Adrenal gland (tissue), 12 donors: ENCODE measurements around the gene SULF2. TPM values are rescaled to one million over a fixed set of nuclear protein-coding genes. Genes with fewer than 3 reads are reported as not detected.

Experiments used
- DNase-seq, 7 donors: peaks; one replicate each; pipeline ENCODE4 v3.0.0-alpha.2; 2019 to 2020
- H3K27ac ChIP-seq, 5 donors: fragments of 200-600 bp; sonication (generic) in 4 of 5; 1 replicate in 3 of 5; 2 replicates in 2 of 5; pipeline versions ENCODE4 v1.5.1 to v1.8.0; 2016 to 2020; ENCODE audit warnings: mild to moderate bottlenecking in 1 of 5
- H3K27me3 ChIP-seq: fragments of 200-600 bp; 2 replicates; pipeline ENCODE4 v1.8.0; 2021
- H3K36me3 ChIP-seq, 2 donors: fragments of 200-600 bp; replicated peaks in 1 of 2; 1 replicate in 1 of 2; 2 replicates in 1 of 2; pipeline versions ENCODE4 v1.5.1 to v1.8.0; 2018 to 2022
- H3K4me1 ChIP-seq, 2 donors: fragments of 200-600 bp; replicated peaks in 1 of 2; 1 replicate in 1 of 2; 2 replicates in 1 of 2; pipeline versions ENCODE4 v1.5.1 to v1.8.0; 2018 to 2021
- H3K4me3 ChIP-seq, 4 donors: fragments of 200-600 bp; sonication (generic) in 3 of 4; one replicate each; pipeline ENCODE4 v1.5.1; 2016 to 2018
- H3K9me3 ChIP-seq, 3 donors: fragments of 200-600 bp; sonication (generic) in 1 of 3; replicated peaks in 1 of 3; 1 replicate in 2 of 3; 2 replicates in 1 of 3; pipeline versions ENCODE4 v1.5.1 to v1.8.0; 2016 to 2021
- POLR2A ChIP-seq, 2 donors: fragments of 450-650 bp; IDR thresholded peaks; one replicate each; pipeline ENCODE4 v1.6.1; 2017; ENCODE audit warnings: antibody characterized with exemption in 2 of 2, mild to moderate bottlenecking in 2 of 2, moderate library complexity in 1 of 2
- WGBS, 4 donors: extraction: QIAGEN DNeasy Blood & Tissue Kit in 2 of 4; methylation state at CpG; one replicate each; pipeline versions ENCODE4 v1.1.5 to v1.1.7; 2013 to 2017; 5-methylcytosine and 5-hydroxymethylcytosine counted together
- intact Hi-C, 2 donors: fragments of 100-400 bp; cut with DNase I; formaldehyde crosslinking; loops; one replicate each; pipeline versions ENCODE4 v1.14.1 to v1.15.0; 2022 to 2023
- polyA plus RNA-seq, 3 donors: library from polyadenylated mRNA; stranded (reverse); fragments of 200-250 nt in 2 of 3; fragments of 350-450 nt in 1 of 3; fragmentation: Illumina TruSeq in 1 of 3; extraction: RNeasy Lipid Tissue Mini Kit (QIAGEN cat#74804) in 1 of 3; gene quantifications; one replicate each; pipeline ENCODE4 v1.2.3, GENCODE V29; 2013 to 2014
- total RNA-seq, 9 donors: library from RNA; depleted of rRNA in 4 of 9; stranded (reverse); fragments of >200 nt in 4 of 9; fragments of 120-200 nt in 1 of 9; fragmentation: NEBNext Ultra II Directional in 1 of 9; extraction: Animal tissue kit (Norgen Biotek cat#: 25700) in 1 of 9; gene quantifications; one replicate each; pipeline versions ENCODE4 v1.1.0 to v1.2.4, GENCODE V29; 2013 to 2023
- TF ChIP-seq, protein P1 (sequence below), 6 experiments: fragments of 450-650 bp in 4 of 6; fragments of 200-600 bp in 2 of 6; sonication (generic) in 1 of 6; IDR thresholded peaks; 1 replicate in 5 of 6; 2 replicates in 1 of 6; pipeline versions ENCODE4 v1.5.1 to v1.8.0; 2016 to 2021; ENCODE audit warnings: antibody characterized with exemption in 6 of 6, mild to moderate bottlenecking in 2 of 6, moderate library complexity in 1 of 6
- donor health status: healthy with polysubstance abuse.
- donor health status: Bipolar disorder and iron deficiency.
- donor health status: DM: yes; HTN: yes; CAD: no.
- donor health status: DM: no; HTN: no; CAD: no.
- donor health status: DM: no; HTN: no; CAD: no.
- donor health status: DM: yes; HTN: yes; CAD: no.

Gene SULF2
- total and polyA plus RNA-seq, 12 donors: 13.5 to 42.5 (median 25.6) TPM

GRCh38 chr20:47674686-47675085 lies 110.6 kb downstream of the SULF2 start:
- H3K4me1 ChIP-seq: no peaks in the 10 kb centered on the region
- no peaks in the 10 kb centered on the region for H3K36me3 ChIP-seq
- H3K27ac ChIP-seq: no peak overlapping the region
- 71 to 91% (median 86%) methylated on average over 11 to 14 of the region's 14 CpGs for WGBS, 4 donors
- intact Hi-C loops: loop anchor here (5.0 to 10.0 kb wide), 3 partner anchors 100 to 938 kb away; partner anchors contain the start of gene SULF2 (in 1 of the 2)
- no peak overlapping the region for H3K4me3 ChIP-seq
- no peaks in the 10 kb centered on the region for H3K9me3 ChIP-seq
- TF ChIP-seq POLR2A (IDR thresholded peaks at IDR 0.05): no peak
- TF ChIP-seq, protein P1, sequence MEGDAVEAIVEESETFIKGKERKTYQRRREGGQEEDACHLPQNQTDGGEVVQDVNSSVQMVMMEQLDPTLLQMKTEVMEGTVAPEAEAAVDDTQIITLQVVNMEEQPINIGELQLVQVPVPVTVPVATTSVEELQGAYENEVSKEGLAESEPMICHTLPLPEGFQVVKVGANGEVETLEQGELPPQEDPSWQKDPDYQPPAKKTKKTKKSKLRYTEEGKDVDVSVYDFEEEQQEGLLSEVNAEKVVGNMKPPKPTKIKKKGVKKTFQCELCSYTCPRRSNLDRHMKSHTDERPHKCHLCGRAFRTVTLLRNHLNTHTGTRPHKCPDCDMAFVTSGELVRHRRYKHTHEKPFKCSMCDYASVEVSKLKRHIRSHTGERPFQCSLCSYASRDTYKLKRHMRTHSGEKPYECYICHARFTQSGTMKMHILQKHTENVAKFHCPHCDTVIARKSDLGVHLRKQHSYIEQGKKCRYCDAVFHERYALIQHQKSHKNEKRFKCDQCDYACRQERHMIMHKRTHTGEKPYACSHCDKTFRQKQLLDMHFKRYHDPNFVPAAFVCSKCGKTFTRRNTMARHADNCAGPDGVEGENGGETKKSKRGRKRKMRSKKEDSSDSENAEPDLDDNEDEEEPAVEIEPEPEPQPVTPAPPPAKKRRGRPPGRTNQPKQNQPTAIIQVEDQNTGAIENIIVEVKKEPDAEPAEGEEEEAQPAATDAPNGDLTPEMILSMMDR (IDR thresholded peaks at IDR 0.05): no peak
- no peaks in the 10 kb centered on the region for H3K27me3 ChIP-seq
- no peak for DNase-seq

- no peak for TF ChIP-seq POLR2A (IDR thresholded peaks at IDR 0.05)
- TF ChIP-seq, protein P1 (IDR thresholded peaks at IDR 0.05): no peak
- intact Hi-C loops: loop anchor here (10.0 kb wide), 2 partner anchors 101 to 111 kb away; partner anchors contain the start of gene SULF2 (in 1 of the 2)
- DNase-seq: peak in 1 of 7 donors; percentile 33
- Histone ChIP-seq H3K9me3 (no peaks in the 10 kb centered on the region), H3K4me1 (no peaks in the 10 kb centered on the region), H3K4me3 (no peak overlapping the region), H3K36me3 (no peaks in the 10 kb centered on the region), H3K27me3 (no peaks in the 10 kb centered on the region), H3K27ac (no peak overlapping the region)
- 91 to 95% (median 95%) methylated on average over 13 to 15 of the region's 15 CpGs for WGBS, 4 donors
Measured at GRCh38 chr20:47674145-47674544, 111.1 kb downstream of the SULF2 start.

DNA sequence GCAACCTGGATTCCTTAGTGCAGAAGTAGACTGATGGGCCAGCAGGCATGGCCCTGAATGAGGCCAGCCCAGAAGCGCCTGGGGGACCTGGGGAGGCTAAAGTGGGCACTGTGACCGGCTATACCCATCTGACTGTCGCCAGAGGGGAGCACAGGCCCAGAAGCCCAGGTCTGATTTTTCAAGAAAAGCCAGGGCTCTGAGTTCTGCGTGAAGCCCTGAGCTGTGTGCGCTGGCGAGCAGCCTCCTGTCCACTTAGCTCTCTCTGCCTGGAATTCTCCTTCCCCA lies 111.7 kb downstream of the SULF2 start:
- 83 to 100% (median 94%) methylated on average over 2 to 6 of the region's 6 CpGs for WGBS, 4 donors
- peak in 1 of 7 donors; percentile 6 for DNase-seq
- TF ChIP-seq POLR2A (IDR thresholded peaks at IDR 0.05): no peak
- TF ChIP-seq, protein P1 (IDR thresholded peaks at IDR 0.05): no peak
- H3K4me3 ChIP-seq: no peak overlapping the region
- no peak overlapping the region for H3K27ac ChIP-seq
- intact Hi-C loops: loop anchor here (10.0 kb wide), 2 partner anchors 101 to 111 kb away; partner anchors contain the start of gene SULF2 (in 1 of the 2)
- H3K4me1 ChIP-seq: no peaks in the 10 kb centered on the region
- no peaks in the 10 kb centered on the region for H3K36me3 ChIP-seq
- H3K9me3 ChIP-seq: no peaks in the 10 kb centered on the region
- no peaks in the 10 kb centered on the region for H3K27me3 ChIP-seq

DNA sequence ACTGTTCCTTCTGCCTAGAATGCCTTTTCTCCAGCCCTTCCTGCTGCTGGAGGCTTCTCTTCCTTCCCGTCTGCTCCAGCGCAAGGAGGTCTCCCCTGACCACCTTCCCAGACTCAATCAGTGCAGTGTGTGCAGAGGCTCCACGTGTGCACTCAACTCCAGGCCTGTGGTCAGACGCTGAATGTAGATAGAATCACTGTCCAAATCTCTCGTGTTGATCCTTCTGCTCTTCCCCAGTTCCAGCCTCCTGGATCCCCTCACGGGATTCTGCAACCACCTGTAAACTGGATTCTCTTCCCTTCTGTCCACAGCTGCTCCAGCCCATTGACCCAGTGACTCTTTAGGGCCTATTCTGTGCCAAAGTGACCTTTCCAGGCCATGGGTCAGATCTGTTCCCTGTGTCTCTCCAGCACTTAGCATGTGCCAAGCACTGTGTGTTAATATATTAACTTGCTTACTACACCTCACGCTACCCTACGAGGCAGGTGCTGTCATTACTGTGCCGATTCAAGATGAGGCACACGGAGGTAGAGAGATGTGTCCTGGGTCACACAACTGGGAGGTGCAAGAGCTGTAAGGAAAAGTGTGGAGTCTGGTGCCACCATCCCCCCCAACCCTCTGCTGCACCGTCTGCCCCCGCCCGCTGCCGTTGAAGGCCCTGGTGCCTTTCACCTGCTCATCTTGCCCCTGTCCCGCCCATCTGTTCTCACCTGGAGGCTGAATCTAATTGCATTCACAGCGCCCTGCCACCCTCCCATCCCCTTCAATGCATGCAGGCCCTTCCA lies 112.2 kb downstream of the SULF2 start:
- whole genome bisulfite sequencing, 4 donors: 92 to 96% (median 93%) methylated on average over 16 of the region's 16 CpGs
- H3K4me1 ChIP-seq: no peaks in the 10 kb centered on the region
- DNase-seq: peak in 2 of 7 donors; percentile 5 to 30
- H3K9me3 ChIP-seq: no peaks in the 10 kb centered on the region
- no peak for TF ChIP-seq POLR2A (IDR thresholded peaks at IDR 0.05)
- intact Hi-C loops: loop anchor here (10.0 kb wide), 2 partner anchors 102 to 112 kb away; partner anchors contain the start of gene SULF2 (in 1 of the 2)
- no peaks in the 10 kb centered on the region for H3K27me3 ChIP-seq
- H3K27ac ChIP-seq: no peak overlapping the region
- no peak overlapping the region for H3K4me3 ChIP-seq
- H3K36me3 ChIP-seq: no peaks in the 10 kb centered on the region
